Left forelimb (tissue), 1 donor: Measurements from ENCODE around the gene QSOX2.

Source experiments
- DNase-seq: peaks from one replicate; pipeline ENCODE4 v3.0.0-alpha.2; 2018; ENCODE audit warnings: low spot score

Gene QSOX2

DNA sequence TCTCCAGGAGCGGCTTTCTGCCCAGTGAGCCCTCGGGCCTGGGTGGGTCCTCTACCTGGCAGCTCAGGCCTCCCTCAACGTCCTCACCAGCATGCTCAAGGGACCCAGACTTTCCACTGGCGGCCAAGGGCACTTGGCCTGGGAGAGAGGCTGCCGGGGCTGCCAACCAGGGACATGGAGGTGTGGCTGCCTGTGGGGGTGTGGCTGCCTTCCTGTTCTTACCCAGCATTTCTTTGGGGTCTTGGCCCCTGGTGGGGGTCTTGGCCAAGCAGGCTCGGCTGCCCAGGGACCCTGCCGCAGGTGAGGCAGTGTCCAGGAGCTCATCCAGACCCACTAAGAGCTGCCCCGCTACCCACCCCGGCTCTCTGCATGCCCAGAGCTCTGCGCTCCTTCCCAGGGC lies 7.2 kb upstream of the QSOX2 start:
- no peak for DNase-seq

GRCh38 chr9:136252281-136252680 lies 6.7 kb upstream of the QSOX2 start:
- DNase-seq = no peak

- no peak for DNase-seq
Observed at GRCh38 chr9:136251264-136252115, 5.9 kb upstream of the QSOX2 start.

GRCh38 chr9:136250676-136251075 lies 5.1 kb upstream of the QSOX2 start:
- DNase-seq = no peak

DNA sequence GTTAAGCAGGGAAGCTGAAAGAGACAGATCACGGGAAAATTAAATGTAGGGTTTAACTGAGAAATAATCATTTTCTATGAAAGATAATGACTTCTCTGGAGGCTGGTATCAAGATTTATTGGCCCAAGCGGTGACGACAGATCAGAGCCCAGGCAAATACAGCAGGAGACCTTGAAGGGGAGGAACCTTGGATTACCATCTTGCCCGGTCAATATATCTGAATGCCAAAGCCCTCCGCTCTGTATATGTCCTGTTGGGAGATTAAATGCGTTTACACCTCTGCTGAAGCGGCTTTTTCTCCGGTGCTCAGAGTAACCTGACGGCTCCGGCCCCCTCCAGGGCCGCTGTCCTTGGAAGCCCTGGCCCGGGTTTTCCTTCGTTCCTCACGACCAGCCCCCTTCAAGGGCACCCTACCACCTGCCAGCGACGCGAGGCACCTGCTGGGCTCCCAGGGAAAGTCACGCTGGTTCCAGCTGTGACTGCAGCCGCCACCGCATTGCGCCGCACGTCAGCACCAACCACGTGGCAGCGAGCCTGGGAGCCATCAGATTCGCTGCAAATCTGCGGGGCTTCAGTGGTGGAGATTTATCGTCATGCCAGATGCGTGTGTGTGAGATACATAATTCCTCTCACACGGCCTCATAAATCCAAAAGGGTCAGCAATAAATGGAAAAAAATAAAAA lies 4.4 kb upstream of the QSOX2 start:
- no peak for DNase-seq

DNA sequence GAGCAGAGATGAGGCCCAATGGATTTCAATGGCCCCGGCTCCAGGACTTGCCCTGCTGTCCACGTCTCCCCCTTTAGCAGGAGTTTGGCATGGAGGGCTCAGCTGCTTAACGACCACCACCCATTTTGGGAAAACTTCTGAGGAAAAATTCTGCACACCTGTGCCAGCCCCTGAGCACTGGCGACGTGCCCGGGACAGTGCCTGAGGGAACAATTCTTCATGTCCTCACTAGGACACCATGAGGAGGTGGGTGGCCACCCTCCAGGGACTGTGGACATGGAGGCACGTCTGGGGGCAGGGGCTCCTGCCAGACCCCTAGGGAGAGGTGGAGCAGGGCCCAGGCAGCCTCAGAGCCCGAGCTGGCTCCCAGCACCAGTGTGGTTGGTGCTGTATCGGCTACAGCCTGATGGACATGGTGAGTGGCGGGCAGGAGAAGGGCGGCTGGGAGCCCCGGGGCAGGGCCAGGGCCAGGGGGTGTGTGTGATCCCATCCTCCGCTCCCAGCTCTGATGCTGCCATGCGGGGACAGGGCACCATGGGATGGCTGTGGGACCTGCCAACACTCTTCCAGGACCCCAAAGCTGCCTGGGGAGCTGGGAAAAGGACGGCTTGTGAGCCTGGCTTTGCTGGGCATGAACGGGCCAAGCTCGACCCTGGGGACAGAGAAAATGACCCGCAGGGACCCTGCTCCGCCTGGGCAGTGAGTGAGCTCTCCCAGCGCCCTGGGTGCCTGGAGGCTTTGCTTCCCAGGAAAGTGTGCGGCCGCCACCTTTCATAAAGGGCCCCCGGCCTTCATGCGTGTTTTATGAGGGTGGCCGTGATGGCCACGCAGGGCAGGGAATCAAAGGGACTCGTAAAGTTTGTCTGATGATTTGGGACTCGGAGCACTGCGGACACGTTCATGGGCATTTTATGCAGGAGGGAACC lies 3.6 kb upstream of the QSOX2 start:
- DNase-seq = no peak

GRCh38 chr9:136247947-136248637 lies 2.5 kb upstream of the QSOX2 start:
- no peak for DNase-seq

DNA sequence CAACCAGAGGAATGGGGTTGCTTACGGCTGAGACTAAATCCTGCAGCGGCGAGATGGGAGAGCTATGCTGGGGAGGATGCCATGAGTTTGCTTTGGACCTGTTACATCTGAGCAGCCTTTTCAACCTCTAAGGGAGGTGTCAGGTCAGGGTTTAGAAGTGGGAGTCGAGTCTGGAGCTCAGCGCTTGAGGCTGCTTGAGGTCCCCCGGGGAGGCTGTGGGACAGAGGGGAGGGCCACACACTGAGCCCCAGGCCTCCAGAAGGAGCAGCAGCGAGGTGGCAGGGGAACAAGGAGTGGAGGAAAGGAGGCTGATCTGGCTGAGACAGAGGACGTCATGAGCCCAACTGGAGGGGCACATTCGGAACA lies 1.9 kb upstream of the QSOX2 start:
- DNase-seq = no peak

- DNase-seq = no peak
Observed at GRCh38 chr9:136246849-136247550, 1.4 kb upstream of the QSOX2 start.

- DNase-seq = no peak
Observed at GRCh38 chr9:136244969-136245218, 718 bp downstream of the QSOX2 start.

DNA sequence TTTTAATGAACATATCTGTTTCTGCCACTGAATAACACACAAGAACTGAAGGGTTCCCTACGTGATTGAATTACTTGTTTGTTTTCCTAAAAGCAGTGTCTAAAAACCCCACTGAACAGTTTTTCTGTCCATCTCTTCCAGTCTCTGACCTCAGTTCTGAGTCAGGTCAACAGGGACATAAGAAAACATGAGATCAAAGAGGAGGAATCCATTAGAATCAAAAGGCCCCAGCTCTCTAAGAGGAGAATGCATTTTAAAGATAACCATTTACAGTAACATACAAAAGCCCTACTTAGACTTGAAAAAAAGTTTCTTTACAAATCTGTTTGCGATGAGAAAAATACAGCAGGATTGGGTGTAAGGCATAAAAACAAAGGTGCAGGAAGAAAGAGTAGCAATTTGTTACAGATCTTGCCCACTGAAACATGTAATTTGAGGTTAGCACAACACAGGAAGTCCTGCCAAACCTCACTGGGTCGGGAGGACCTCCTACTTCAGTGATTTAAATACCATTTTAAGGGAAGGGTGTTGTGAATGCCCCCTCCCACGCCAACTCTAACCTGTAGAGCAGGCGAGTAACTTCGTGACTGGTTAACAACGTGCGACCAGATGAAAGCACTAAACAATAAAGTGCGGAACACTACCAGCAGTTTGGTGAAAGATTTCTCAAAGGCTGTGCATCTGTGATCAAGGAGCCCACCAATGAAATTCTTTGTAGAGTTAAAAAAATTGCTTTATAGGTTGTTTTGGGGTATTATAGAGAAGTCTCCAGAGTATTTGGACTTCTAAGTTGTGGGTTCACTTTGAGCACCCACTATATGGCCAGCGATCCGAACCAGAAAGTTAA lies 1.3 kb downstream of the QSOX2 start:
- DNase-seq = no peak

- no peak for DNase-seq
Observed at GRCh38 chr9:136243631-136244030, 2.0 kb downstream of the QSOX2 start.

DNA sequence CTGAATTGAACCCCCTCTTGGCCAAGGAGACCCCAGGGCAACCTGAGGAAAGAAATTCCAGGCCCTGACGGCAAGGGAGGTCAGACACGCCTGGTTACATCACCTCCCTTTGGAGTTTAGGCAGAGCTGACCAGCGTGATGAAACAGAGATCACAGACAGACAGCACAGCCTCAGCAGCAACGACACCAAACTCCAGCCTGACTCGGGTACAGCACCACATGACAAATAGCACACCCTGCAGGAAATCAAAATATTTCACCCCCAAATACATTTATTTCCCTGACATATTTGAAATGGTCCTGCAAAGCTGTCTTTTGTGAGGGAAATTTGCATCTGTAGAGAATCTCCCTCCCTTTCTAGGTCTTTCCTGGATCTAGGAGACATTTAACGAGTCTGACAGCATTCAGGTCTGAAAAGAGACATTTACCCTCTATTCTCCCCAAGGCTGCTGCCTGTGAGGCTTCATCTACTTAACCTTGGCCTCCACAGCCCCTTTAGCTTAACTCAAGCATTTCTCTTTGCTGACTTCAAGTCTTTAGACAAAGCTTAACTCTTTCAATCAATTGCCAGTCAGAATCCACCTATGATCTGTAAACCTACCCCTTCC lies 2.6 kb downstream of the QSOX2 start:
- DNase-seq = no peak

- DNase-seq = no peak
Observed at GRCh38 chr9:136242248-136242647, 3.4 kb downstream of the QSOX2 start.

DNA sequence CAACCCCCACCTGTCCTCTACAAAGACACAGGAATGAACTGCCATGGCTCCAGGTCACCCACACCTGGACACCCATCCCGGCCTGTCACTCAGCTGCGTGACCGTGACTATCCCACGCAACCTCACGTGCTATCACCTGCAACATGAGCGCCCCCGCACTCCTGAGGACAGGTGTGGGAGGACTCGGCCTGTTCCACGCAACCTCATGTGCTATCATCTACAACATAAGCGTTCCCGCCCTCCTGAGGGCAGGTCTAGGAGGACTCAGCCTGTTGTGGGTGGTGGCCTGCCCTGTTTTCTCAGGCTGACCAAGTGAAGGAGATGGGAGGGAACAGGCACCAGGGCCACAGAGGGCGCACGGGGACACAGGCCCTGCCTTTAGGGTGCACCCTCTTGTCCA lies 4.1 kb downstream of the QSOX2 start:
- no peak for DNase-seq

DNA sequence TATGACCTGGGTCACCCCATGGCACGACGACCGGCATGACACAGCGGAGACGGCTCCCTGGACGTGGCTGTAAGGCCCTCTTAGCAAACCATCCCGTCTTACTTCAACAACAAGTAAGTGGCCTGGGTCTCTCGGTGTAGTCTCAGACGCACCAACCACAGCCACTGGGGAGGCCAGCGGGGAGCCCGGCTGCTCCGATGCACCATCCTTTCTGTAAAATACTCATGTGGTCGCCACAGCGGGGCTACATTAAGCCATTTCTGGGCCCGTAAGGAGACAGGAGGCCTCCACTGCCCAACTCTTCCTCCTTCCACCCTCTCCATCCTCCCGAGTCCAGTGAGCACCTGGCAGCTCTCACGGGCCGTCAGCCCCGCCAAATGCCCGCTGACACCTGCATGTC lies 4.7 kb downstream of the QSOX2 start:
- DNase-seq = no peak

DNA sequence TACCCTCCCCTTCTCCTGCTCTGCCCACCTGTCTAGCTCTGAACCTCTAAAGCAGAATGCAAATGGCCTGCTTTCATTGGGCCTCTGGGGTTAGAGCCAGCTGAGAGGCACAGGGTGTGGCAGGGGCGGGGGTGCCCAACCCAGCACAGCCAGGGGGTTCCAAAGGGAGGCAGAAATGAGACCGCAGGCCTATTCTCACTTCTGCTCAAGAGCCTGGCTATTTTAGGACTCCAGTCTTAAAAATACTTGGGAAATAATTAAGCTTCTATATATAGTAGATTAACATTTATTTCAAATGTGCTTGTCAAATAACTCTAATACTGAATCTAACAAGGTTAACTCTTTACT lies 5.7 kb downstream of the QSOX2 start:
- DNase-seq = no peak

DNA sequence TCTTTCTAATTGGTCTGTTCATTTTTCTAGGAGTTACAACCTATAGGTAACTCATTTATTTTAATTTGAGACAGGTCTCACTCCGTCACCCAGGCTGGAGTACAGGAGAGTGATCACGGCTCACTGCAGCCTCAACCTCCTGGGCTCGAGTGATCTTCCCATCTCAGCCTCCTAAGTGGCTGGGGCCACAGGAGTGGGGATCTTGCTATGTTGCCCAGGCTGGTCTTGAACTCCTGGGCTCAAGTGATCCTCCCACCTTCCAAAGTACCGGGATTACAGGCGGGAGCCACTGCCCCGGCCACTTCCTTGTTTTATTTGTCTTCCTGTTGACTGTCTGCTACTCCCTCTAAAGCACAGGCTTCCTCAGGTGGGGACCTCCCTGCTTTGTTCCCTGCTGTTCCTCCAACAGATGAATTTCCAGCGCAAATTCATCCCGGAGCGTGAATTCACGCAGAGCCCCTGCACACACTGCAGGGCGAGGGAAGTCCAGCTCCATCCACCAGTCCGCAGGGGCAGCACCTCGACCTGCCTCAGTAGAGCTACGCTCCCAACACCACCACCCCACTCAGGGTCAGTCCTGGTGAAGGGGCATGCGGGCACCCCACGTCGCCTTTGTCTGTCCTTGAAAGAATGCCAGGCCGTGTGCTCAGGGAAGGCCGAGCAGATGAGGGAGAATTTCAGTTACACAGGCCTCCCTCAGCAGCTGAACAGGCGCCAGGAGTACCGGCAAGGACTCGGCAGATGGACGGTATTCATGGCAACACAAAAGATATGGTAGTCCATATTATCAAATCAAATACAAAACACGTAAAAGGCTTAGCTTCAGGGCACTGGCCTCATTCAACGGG lies 6.3 kb downstream of the QSOX2 start:
- no peak for DNase-seq

DNA sequence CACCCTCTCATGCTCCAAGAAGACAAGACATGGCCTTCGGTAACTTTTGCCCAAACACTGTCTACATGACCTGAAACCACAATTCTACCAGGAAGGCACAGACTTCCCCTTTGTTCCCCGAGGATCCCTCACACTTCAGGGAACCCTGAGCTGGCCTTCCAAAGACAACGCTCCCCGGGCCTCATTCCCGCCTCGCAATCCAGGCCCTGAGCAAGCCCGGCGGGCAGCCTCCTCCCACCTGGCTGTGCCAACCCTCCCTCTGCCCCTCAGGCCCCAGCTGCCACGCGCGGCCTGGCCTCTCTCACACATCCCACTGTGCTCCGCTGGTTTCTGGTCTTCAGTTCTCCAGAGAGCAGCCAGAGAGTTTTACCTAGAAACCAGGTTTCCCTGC lies 7.3 kb downstream of the QSOX2 start:
- DNase-seq = no peak
